ENCODE data around the gene KCTD2.

GRCh38 chr17:75087182-75087557, 40.1 kb downstream of the KCTD2 start:
- no peak for TF ChIP-seq CTCF (IDR thresholded peaks at IDR 0.05)
- TF ChIP-seq POLR2A (IDR thresholded peaks at IDR 0.05), result no peak
- no peak for TF ChIP-seq POLR2AphosphoS5 (IDR thresholded peaks at IDR 0.05)
